Stimulated activated CD8-positive, alpha-beta memory T cell treated with anti-CD3 and anti-CD28 coated beads, Interleukin-7, amount 100 ng/mL, for 24 hours (primary cell): Measurements from ENCODE around the gene HSD11B1.

Source experiments
- DNase-seq: peaks from one replicate; pipeline ENCODE4 v3.0.0-alpha.2; 2020; ENCODE audit warnings: low read depth

HSD11B1 gene

DNA sequence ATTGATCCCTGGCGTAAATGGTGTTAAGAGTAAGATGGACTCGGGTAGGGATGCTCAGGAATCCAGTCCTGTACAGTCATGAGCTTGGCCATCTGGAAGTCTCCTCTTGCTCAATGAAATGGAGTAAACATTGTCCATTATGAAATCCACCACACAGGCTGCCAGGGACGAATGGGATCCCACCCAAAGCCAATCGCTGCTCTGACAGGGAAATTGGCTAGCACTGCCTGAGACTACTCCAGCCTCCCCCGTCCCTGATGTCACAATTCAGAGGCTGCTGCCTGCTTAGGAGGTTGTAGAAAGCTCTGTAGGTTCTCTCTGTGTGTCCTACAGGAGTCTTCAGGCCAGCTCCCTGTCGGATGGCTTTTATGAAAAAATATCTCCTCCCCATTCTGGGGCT, at the start of gene HSD11B1:
Gene HSD11B1, plus strand, starts transcription at position 263 of the 400 bp plus-strand sequence. Its CDS starts 97 bp downstream, at position 360.
- DNase-seq: no peak

DNA sequence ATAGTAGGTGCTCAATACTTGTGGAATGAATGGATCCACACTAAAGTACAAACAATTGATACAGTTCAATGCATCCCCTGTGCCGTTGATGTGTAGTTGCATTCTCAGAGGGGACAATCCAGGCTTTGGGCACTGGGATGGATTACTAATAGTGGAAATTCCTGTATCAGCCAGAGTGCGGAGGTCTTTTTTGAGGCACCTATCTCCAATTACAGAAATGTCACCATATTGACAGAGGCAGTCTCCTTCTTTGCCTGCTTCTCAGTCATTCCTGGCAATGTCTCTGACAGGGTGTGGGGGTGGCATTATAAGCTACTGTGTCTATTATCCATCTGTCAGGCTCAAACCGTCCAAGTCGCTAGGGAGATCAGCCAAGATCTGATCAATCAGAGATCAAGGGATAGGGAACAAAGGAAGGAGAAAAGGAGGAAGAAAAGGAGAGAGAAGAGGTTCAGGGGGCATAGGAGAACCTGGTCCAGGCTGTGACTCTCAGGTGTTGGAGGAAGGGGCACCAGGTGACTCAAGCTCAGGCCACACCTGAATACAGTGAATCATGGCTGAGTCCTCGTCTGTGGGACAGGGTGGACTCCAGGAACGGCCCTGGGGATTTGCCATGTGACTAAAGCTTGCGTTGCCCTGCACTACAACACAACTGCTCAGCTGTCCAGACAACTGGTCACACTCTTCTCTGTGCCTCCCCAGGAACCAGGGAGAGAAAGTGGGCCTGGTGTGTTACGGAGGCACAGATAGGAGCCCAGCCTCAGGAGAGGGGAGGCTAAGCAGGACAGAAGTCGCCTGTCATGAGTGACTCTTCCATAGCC, 49.0 kb upstream of the HSD11B1 start:
- no peak for DNase-seq

DNA sequence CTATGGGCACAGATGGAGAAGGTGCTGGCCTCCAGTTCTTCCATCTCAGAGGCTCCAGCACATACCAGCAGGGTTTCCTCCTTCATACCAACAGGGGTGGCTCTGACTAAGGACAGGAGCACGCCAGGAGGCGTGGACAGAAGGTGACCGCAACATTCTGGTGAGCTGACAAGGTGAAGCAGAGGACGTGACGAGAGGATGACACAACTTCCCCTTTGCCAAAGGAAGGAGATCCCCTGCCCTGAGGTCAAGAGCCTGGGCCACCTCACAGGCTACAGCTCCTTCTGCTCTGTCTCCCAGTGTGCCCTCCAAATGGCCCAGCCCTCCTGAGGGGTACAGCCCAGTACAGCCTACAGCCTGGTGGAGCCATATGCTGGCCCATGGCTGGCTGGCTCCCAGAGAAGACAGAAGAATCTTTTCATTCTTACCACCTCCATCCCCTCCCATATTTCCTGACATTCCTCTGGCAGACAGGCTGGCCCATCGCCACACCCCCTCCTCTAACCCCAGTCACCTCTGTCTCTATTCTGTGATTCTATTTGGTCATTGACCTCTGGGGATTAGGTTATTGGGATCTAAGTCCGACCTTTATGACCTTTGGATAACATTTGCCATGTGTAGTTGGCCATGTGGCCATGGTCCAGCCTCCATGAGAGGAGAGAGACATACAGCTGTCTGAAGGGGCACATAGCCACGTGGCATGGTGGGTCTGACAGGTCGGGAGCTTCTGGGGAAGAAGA, 47.3 kb upstream of the HSD11B1 start:
- DNase-seq: no peak

- DNase-seq: no peak
Observed at GRCh38 chr1:209657918-209658317, 46.7 kb upstream of the HSD11B1 start.

GRCh38 chr1:209659909-209660308, 44.7 kb upstream of the HSD11B1 start:
- no peak for DNase-seq

- DNase-seq: no peak
Observed at GRCh38 chr1:209661071-209661470, 43.6 kb upstream of the HSD11B1 start.

GRCh38 chr1:209662879-209663327, 41.7 kb upstream of the HSD11B1 start:
- no peak for DNase-seq

GRCh38 chr1:209667103-209667502, 37.5 kb upstream of the HSD11B1 start:
- no peak for DNase-seq

- DNase-seq: no peak
Observed at GRCh38 chr1:209667708-209668107, 36.9 kb upstream of the HSD11B1 start.

DNA sequence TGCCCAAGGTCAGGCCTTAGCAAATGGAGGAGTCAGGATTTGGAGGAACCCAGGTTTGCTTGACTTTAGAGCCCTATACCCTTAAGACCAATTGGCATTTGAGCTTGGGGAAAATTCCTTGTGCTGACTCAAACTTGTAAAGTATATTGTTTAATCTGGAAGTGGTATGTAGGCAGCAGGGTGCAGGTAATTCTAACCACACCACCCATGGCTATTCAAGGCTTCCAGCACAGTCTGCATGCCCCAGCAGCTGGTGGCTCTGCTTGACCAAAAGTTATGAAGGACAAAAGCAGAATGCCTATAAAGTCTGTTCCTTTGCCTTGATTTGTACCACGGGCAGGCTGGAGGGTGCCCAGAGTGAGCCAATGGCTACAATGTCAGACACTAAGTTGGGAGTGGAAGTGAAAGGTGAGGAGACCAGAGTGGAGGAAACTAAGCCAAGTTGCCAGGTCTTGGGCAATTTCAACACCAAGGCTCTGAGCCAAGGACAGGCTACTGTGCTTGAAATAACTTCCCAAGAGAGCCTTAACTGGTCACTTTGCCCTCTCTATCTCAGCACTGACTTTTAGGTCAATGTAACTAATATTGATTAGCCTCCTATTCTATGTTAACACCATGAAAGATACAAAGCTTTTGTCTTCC, 34.1 kb upstream of the HSD11B1 start:
- DNase-seq: no peak

GRCh38 chr1:209672705-209673630, 31.7 kb upstream of the HSD11B1 start:
- no peak for DNase-seq

- no peak for DNase-seq
Observed at GRCh38 chr1:209673631-209674417, 30.8 kb upstream of the HSD11B1 start.

DNA sequence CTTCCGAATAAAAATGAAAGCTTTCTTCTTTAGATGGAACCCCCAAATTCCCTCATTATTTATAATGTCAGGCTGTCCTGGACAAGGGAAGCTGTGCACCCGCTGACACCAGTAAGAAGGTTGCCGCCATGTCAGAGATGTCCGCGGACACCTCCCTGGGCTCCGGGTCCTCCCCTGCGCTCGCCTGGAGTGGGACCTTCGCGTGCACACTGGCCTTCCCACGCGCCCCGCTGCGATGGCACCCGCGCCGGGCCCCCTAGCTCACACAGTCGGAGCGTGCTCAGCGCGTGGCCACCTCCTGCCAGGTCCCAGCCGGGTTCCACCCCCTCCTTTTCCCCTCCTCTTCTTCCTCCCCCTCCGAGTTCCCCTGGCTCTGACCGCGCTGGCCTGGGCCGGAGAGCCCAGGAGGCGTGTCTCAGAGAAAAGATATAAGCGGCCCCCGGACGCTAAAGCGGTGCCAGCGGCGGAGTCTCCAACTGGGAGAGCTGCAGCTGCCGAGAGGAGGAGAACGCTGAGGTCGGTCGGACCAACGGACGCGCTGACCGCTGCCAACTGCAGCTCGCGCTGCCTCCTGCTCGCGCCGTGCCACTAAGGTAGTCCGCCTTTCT, 29.6 kb upstream of the HSD11B1 start, which contains the start of gene G0S2:
Gene G0S2, plus strand, starts transcription at position 456 of the 608 bp plus-strand sequence. CDS start 273 bp downstream, outside the sequence.
- DNase-seq: no peak

DNA sequence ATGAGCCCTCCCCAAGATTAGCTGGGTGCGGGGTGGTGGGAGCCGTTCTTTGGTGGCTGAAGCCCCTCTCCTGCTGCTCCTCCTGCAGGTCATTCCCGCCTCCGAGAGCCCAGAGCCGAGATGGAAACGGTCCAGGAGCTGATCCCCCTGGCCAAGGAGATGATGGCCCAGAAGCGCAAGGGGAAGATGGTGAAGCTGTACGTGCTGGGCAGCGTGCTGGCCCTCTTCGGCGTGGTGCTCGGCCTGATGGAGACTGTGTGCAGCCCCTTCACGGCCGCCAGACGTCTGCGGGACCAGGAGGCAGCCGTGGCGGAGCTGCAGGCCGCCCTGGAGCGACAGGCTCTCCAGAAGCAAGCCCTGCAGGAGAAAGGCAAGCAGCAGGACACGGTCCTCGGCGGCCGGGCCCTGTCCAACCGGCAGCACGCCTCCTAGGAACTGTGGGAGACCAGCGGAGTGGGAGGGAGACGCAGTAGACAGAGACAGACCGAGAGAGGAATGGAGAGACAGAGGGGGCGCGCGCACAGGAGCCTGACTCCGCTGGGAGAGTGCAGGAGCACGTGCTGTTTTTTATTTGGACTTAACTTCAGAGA, 29.0 kb upstream of the HSD11B1 start:
- DNase-seq: no peak

DNA sequence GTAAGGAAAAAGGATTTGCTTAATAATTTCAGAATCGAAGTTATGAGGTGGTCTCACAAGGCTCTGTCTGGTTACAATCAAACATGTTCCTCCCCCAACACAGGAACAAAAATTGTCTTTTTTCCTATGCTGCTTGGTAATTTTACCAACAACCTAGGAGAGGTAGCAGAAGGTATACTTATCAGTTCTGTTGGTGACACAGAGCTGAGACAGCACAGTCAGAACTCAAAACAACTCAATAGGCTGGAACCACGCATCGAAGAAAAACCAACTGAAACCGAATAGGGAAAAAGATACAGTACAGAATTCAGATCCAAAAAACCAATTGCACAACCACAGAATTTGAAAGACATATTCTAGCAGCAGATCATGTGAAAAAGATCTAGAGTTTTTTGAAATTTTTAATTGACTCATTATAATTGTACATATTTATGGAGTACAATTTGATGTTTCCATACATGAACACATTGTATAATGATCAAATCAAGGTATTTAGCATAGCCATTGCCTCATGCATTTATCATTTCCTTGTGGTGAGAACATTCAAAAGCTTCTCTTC, 25.6 kb upstream of the HSD11B1 start:
- no peak for DNase-seq

GRCh38 chr1:209685821-209686220, 18.8 kb upstream of the HSD11B1 start:
- DNase-seq: no peak

GRCh38 chr1:209686322-209686721, 18.3 kb upstream of the HSD11B1 start:
- DNase-seq: no peak

- DNase-seq: no peak
Observed at GRCh38 chr1:209688746-209689234, 15.9 kb upstream of the HSD11B1 start.

DNA sequence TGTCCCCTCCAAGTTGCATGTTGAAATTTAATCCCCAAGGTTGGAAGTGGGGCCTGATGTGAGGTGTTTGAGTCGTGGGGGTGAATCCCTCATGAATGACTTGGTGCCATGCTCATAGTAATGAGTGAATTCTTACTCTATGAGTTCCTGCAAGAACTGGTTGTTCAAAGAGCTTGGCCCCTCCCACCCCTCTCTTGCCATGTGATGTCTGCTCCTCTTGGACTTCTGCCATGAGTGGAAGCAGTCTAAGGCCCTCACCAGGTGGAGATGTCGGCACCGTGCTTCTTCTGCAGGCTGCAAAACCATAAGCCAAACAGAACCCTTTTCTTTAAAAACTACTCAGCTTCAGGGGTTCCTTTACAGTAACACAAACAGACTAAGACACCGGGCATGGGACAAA, 15.2 kb upstream of the HSD11B1 start:
- no peak for DNase-seq
